Spleen (tissue), 11 donors: ENCODE measurements around the gene NCOA6. TPM values are rescaled to one million over a fixed set of nuclear protein-coding genes. Genes with fewer than 3 reads are reported as not detected.

Experiments used
- DNase-seq: peaks from one replicate; pipeline ENCODE4 v3.0.0-alpha.2; 2020
- H3K27ac ChIP-seq, 8 donors: fragments of 200-600 bp; sonication (generic) in 7 of 8; 1 replicate in 4 of 8; 2 replicates in 4 of 8; pipeline versions ENCODE4 v1.5.0 to v1.8.0; 2016 to 2021; ENCODE audit warnings: inconsistent platforms in 4 of 8, mild to moderate bottlenecking in 4 of 8, moderate library complexity in 1 of 8
- H3K27me3 ChIP-seq, 7 donors: fragments of 200-600 bp; sonication (generic) in 6 of 7; replicated peaks in 1 of 7; 1 replicate in 4 of 7; 2 replicates in 3 of 7; pipeline versions ENCODE4 v1.5.0 to v1.8.0; 2016 to 2021; ENCODE audit warnings: inconsistent platforms in 3 of 7, mild to moderate bottlenecking in 1 of 7
- H3K36me3 ChIP-seq, 6 donors: fragments of 200-600 bp; sonication (generic) in 5 of 6; 1 replicate in 4 of 6; 2 replicates in 2 of 6; pipeline versions ENCODE4 v1.5.0 to v1.8.0; 2016 to 2021; ENCODE audit warnings: inconsistent platforms in 2 of 6
- H3K4me1 ChIP-seq, 6 donors: fragments of 200-600 bp; sonication (generic) in 5 of 6; 1 replicate in 3 of 6; 2 replicates in 3 of 6; pipeline versions ENCODE4 v1.5.0 to v1.8.0; 2016 to 2021; ENCODE audit warnings: inconsistent platforms in 3 of 6
- H3K4me3 ChIP-seq, 8 donors: fragments of 200-600 bp; sonication (generic) in 7 of 8; 1 replicate in 4 of 8; 2 replicates in 4 of 8; pipeline versions ENCODE4 v1.5.0 to v1.8.0; 2016 to 2021; ENCODE audit warnings: inconsistent platforms in 4 of 8, mild to moderate bottlenecking in 4 of 8, moderate library complexity in 2 of 8
- H3K9me3 ChIP-seq, 8 donors: fragments of 200-600 bp; sonication (generic) in 7 of 8; 1 replicate in 4 of 8; 2 replicates in 4 of 8; pipeline versions ENCODE4 v1.5.0 to v1.8.0; 2016 to 2021; ENCODE audit warnings: inconsistent platforms in 4 of 8
- POLR2A ChIP-seq, 3 donors: fragments of 450-650 bp; IDR thresholded peaks; one replicate each; pipeline ENCODE4 v1.5.1; 2017; ENCODE audit warnings: antibody characterized with exemption in 3 of 3, mild to moderate bottlenecking in 1 of 3
- POLR2AphosphoS5 ChIP-seq, 3 donors: sonication (generic); formaldehyde crosslinking; IDR thresholded peaks; one replicate each; pipeline ENCODE4 v1.5.1; 2017; ENCODE audit warnings: antibody characterized with exemption in 3 of 3
- WGBS, 5 donors: extraction: QIAGEN DNeasy Blood & Tissue Kit in 3 of 5; methylation state at CpG; one replicate each; pipeline versions ENCODE4 v1.1.5 to v1.1.7; 2013 to 2018; 5-methylcytosine and 5-hydroxymethylcytosine counted together
- intact Hi-C: fragments of 100-400 bp; cut with DNase I; formaldehyde crosslinking; loops from one replicate; pipeline ENCODE4 v1.15.0; 2023; ENCODE audit warnings: low total_unique reads
- polyA plus RNA-seq, 3 donors: library from polyadenylated mRNA; stranded (reverse); fragments of 200-250 nt; gene quantifications; one replicate each; pipeline ENCODE4 v1.2.1, GENCODE V29; 2013
- total RNA-seq, 7 donors: library from RNA; depleted of rRNA in 3 of 7; stranded (reverse); fragments of >200 nt in 3 of 7; fragmentation: NEBNext Ultra II Directional in 4 of 7; extraction: Animal tissue kit (Norgen Biotek cat#: 25700) in 4 of 7; gene quantifications; one replicate each; pipeline versions ENCODE4 v1.1.0 to v1.2.1, GENCODE V29; 2016 to 2021
- TF ChIP-seq, protein P1 (sequence below), 11 experiments: fragments of 200-600 bp in 7 of 11; fragments of 450-650 bp in 4 of 11; sonication (generic) in 4 of 11; IDR thresholded peaks in 8 of 11; conservative IDR thresholded peaks in 3 of 11; 1 replicate in 7 of 11; 2 replicates in 4 of 11; pipeline versions ENCODE4 v1.4.0 to v1.8.0; 2016 to 2021; ENCODE audit warnings: antibody characterized with exemption in 11 of 11, inconsistent platforms in 4 of 11, mild to moderate bottlenecking in 1 of 11
- donor health status: healthy with polysubstance abuse.
- donor health status: DM: no; HTN: no; CAD: no; lungs with moderate emphysema.
- donor health status: DM: no; HTN: no; CAD: no.
- donor health status: Bipolar disorder and iron deficiency.
- donor health status: healthy.
- donor health status: DM: no; HTN: no; CAD: no.
- donor health status: DM: yes; HTN: yes; CAD: no.

NCOA6 gene
- total and polyA plus RNA-seq, 10 donors: 13.6 to 32.8 (median 26.4) TPM

- TF ChIP-seq, protein P1, sequence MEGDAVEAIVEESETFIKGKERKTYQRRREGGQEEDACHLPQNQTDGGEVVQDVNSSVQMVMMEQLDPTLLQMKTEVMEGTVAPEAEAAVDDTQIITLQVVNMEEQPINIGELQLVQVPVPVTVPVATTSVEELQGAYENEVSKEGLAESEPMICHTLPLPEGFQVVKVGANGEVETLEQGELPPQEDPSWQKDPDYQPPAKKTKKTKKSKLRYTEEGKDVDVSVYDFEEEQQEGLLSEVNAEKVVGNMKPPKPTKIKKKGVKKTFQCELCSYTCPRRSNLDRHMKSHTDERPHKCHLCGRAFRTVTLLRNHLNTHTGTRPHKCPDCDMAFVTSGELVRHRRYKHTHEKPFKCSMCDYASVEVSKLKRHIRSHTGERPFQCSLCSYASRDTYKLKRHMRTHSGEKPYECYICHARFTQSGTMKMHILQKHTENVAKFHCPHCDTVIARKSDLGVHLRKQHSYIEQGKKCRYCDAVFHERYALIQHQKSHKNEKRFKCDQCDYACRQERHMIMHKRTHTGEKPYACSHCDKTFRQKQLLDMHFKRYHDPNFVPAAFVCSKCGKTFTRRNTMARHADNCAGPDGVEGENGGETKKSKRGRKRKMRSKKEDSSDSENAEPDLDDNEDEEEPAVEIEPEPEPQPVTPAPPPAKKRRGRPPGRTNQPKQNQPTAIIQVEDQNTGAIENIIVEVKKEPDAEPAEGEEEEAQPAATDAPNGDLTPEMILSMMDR (IDR thresholded peaks at IDR 0.05 in 8 of 11, conservative IDR thresholded peaks at IDR 0.05 in 3 of 11): no peak
- no peak for TF ChIP-seq POLR2AphosphoS5 (IDR thresholded peaks at IDR 0.05)
- TF ChIP-seq POLR2A (IDR thresholded peaks at IDR 0.05): no peak
- WGBS, 5 donors: 91 to 96% (median 94%) methylated on average over 3 of the region's 3 CpGs
- no peaks in the 10 kb centered on the region for H3K9me3 ChIP-seq
- peaks cover 2 to 100% (median 66%) of the 10 kb centered on the region in 6 donors for H3K36me3 ChIP-seq
- intact Hi-C loops: no loop called here
- H3K4me3 ChIP-seq: no peak overlapping the region
- H3K4me1 ChIP-seq: no peaks in the 10 kb centered on the region
- no peak for DNase-seq
- no peaks in the 10 kb centered on the region for H3K27me3 ChIP-seq
- no peak overlapping the region for H3K27ac ChIP-seq
Observed at GRCh38 chr20:34744340-34744739, 81.1 kb downstream of the NCOA6 start.

- peak in 1 of 3 donors; percentile 34 for TF ChIP-seq POLR2AphosphoS5 (IDR thresholded peaks at IDR 0.05)
- TF ChIP-seq, protein P1 (IDR thresholded peaks at IDR 0.05 in 8 of 11, conservative IDR thresholded peaks at IDR 0.05 in 3 of 11): no peak
- intact Hi-C loops: no loop called here
- Histone ChIP-seq H3K4me1 (no peaks in the 10 kb centered on the region), H3K36me3 (peaks cover 2 to 100% (median 61%) of the 10 kb centered on the region in 6 donors), H3K9me3 (no peaks in the 10 kb centered on the region), H3K27ac (no peak overlapping the region), H3K27me3 (no peaks in the 10 kb centered on the region), H3K4me3 (no peak overlapping the region)
- WGBS, 5 donors: 89 to 98% (median 96%) methylated on average over 1 of the region's 1 CpG; no CpG with 5 or more reads in 1 of the 5 donors
- no peak for DNase-seq
Observed at GRCh38 chr20:34743039-34743438, 82.4 kb downstream of the NCOA6 start.

GRCh38 chr20:34736106-34736735 is 89.2 kb downstream of the NCOA6 start:
- Histone ChIP-seq H3K27ac (no peak overlapping the region), H3K4me1 (no peaks in the 10 kb centered on the region), H3K4me3 (no peak overlapping the region), H3K36me3 (peaks cover 0 to 89% (median 30%) of the 10 kb centered on the region in 6 donors), H3K9me3 (no peaks in the 10 kb centered on the region), H3K27me3 (no peaks in the 10 kb centered on the region)
- DNase-seq: no peak
- 77 to 89% (median 87%) methylated on average over 6 of the region's 6 CpGs for WGBS, 5 donors
- intact Hi-C loops: no loop called here
- TF ChIP-seq POLR2AphosphoS5 (IDR thresholded peaks at IDR 0.05): no peak
- TF ChIP-seq, protein P1 (IDR thresholded peaks at IDR 0.05 in 8 of 11, conservative IDR thresholded peaks at IDR 0.05 in 3 of 11): no peak

GRCh38 chr20:34732523-34732922 is 92.9 kb downstream of the NCOA6 start:
- Histone ChIP-seq H3K4me3 (no peak overlapping the region), H3K27me3 (no peaks in the 10 kb centered on the region), H3K36me3 (peaks cover 0 to 97% (median 23%) of the 10 kb centered on the region in 6 donors), H3K27ac (no peak overlapping the region), H3K4me1 (no peaks in the 10 kb centered on the region), H3K9me3 (no peaks in the 10 kb centered on the region)
- intact Hi-C loops: no loop called here
- WGBS, 5 donors: 94 to 100% (median 100%) methylated on average over 1 of the region's 1 CpG
- DNase-seq: no peak
- TF ChIP-seq POLR2A (IDR thresholded peaks at IDR 0.05): no peak
- no peak for TF ChIP-seq POLR2AphosphoS5 (IDR thresholded peaks at IDR 0.05)
- TF ChIP-seq, protein P1 (IDR thresholded peaks at IDR 0.05 in 8 of 11, conservative IDR thresholded peaks at IDR 0.05 in 3 of 11): no peak
